Midbrain (tissue), 1 donor: ENCODE measurements around the gene GRM4.

ENCODE experiments used
- DNase-seq: peaks from one replicate; lab custom pipeline; 2025; lab: John Stamatoyannopoulos, UW

Gene GRM4

GRCh38 chr6:34062815-34063214 is 83.1 kb downstream of the GRM4 start:
- no peak for DNase-seq

GRCh38 chr6:34062156-34062555 is 83.7 kb downstream of the GRM4 start:
- no peak for DNase-seq

DNA sequence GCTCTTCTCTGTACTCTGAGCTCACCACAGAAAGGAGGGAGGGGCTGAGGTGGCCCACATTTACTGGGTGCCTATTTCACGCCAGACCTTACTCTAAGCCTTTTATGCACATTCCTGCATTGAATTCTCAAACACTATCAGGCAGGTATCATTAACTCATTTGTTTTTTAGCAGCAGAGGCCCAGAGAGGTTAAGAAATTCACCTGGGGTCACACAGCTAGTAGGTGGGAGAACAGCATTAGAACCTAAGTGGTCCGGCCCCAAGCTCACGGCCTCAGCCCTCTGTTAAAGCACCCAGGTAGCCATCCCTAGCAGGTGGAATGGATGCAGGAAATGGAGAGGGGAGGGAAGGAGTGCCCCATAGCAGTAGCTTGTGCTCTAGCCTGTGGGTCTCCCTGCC is 84.5 kb downstream of the GRM4 start:
- no peak for DNase-seq

- no peak for DNase-seq
These were observed 86.0 kb downstream of the GRM4 start for GRCh38 chr6:34059914-34060313.

- DNase-seq = no peak
These were observed 86.7 kb downstream of the GRM4 start for GRCh38 chr6:34059136-34059731.

DNA sequence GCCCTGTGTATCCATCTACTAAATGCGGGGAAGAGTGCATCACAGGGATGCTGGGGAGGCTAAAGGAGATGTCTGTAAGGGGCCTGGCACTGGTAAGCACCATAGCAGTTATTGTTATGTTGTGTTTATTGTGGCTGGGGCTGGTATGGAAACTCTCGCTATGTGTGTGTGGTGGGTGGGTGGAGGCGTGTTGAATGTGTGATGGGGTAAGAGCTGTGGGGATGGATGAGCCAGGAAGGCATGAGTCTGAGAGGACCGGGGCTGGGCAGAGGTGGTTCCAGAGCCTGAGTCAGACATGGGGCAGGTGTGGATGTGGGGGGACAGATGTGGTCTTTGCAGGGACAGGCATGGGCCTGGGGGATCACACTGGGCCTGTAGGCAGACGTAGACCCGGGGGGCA is 88.1 kb downstream of the GRM4 start:
- DNase-seq = no peak

GRCh38 chr6:34057191-34057590 is 88.7 kb downstream of the GRM4 start:
- no peak for DNase-seq

GRCh38 chr6:34056305-34057108 is 89.4 kb downstream of the GRM4 start:
- no peak for DNase-seq

GRCh38 chr6:34055223-34055933 is 90.5 kb downstream of the GRM4 start:
- peak; percentile 7 for DNase-seq

- no peak for DNase-seq
These were observed 92.2 kb downstream of the GRM4 start for GRCh38 chr6:34053721-34054120.

- DNase-seq = no peak
These were observed 92.8 kb downstream of the GRM4 start for GRCh38 chr6:34052918-34053608.

DNA sequence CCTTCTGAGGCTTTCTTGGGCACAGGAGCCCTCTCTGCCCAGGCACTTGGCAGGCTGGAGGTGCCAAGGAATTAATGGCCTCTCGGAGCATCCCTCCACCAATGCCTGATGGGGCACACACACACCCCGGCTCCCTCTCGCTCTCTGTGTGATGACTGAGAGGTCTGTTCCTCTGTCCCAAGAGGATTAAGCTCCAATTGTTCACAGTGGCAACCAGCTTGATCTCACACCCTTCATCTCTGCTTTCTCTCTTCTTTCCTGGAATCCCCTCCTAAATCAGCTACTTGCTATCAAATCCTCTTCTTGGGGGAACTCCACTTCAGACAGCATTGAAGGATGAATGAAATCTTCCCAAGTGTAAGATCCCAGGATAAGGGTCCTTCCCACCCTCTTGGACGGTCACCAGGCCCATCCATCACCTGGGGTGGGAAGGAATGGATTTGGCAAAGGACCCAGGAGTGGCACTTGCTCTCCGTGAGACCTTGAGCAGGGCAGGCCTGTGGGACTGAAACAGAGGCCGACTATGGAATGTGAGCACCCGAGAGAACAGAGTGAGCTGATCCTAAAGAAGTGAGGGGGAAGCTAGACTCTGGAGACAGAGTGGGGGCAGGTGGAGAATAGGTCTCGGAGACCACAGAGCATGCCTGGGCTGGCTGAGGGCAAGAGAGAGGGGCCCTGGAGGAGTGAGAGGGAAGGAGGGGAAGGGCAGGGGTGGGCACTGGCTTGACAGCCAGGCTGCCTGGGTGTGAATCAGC is 93.6 kb downstream of the GRM4 start:
- no peak for DNase-seq

GRCh38 chr6:34051331-34051919 is 94.5 kb downstream of the GRM4 start:
- no peak for DNase-seq

DNA sequence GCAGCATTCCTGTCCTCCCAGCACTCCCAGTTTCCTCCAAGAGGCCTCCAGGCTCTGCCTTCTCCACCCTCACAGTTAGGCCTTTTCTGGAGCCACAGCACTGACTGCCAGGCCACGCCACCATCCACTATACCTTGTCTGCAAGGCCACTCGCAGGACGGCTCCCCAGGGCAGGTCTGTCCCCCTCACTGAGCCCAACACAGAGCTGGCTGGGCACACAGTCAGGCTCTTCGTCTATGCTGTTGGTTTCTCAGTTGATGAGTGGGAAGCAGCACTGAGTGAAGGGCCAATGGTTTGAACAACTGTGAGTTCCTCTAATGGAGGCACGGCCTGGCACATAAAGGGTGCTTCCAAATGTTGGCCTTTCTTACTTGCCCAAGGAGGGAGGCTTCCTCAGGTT is 95.2 kb downstream of the GRM4 start:
- DNase-seq = no peak

DNA sequence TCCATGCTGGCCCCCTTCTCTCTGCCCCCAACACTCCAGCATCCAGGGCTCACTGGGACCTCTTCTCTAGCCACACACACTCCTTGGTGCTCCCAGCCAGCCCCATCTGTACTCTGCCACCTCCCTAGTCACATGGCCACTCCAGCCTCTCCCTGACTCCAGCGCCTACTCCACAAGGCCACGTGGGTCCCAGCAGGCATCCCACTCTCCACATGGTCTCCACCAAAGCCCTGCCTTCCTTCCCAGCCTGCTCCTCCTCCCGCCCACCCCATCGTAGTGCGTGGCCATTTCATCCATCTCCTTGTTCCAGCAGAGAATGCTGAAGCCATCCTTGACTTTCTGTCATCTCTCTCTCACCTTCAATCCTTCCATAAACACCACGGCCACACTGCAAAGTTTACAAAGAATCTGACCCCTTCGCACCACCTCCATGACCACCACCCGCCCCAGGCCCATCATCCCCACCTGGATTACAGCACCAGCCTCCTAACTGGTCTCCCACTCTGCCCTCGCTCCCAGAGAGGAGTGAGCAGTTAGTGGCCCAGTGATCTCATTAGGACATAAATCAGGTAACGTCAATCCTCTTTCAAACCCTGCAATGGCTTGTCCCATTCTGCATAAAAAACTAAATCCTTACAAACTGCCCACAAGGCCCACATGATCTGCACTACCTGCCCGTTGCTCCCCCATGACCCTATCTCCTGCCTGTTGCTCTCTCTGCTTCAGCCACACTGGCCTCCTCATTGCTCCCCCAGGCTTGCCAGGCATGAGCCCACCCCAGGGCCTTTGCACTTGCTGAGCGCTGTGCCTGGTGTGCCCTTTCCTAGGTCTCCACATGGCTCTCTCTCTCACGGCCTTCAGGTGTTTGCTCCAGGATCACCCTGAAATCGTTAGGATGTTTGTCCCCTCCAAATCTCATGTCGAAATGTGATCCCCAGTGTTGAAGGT is 96.2 kb downstream of the GRM4 start:
- DNase-seq = no peak

DNA sequence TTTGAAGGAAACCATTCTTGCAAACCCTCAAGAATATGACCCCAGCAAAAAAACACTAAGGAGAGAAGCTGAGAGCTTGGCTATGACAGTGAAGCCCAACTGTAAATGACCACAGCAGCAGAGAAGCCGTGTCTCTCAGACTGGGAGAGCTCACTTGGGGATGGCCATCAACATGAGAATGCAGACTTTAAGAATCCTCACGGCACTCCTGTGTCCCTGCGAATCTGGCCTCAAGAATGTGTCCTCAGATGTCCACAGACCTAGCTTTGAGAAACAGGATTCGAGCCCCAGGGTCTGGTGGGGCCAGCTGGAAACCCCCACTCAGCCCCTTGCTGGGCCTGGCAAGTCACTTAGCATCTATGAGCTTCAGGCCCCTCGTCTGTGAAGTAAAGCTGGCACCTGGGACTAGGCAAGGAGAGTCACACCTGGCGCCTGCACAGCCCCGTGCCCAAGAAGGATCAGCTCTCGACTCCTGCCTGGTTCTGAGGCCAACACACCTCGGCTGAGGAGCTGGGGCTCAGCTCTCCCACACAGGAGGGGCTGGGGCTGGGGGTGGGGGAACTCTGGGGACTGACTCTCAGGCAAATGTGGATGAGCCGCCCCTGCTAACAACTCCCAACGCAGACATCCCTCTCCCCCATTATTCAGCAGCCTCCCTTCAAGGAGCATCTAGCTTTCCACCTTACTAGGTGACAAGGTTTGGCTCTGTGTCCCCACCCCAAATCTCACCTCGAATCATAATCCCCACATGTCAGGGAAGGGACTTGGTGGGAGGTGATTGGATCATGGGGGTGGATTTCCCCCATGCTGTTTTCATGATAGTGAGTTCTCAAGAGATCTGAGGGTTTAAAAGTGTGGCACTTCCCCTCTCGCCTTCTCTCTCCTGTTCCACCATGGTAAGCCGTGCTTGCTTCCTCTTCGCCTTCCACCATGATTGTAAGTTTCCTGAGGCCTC is 97.7 kb downstream of the GRM4 start:
- DNase-seq = no peak

DNA sequence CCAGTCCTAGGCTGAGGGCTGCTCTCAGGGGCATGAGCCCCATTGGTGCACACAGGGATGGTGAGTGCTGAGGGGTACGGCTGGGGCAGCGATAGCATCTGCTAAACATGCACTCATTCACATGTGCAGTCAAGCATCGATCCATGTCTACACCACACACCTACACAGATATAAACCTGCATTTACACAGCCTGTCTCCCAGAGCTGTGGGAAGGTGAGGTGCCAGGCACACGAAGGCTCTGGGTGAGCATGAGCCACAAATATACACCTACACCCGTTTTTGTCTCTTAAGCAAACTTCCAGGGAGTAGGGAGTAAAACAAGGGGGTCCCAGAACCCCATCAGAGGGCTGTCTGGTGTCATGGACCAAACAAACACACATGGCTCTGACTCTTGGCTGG is 99.3 kb downstream of the GRM4 start:
- no peak for DNase-seq

DNA sequence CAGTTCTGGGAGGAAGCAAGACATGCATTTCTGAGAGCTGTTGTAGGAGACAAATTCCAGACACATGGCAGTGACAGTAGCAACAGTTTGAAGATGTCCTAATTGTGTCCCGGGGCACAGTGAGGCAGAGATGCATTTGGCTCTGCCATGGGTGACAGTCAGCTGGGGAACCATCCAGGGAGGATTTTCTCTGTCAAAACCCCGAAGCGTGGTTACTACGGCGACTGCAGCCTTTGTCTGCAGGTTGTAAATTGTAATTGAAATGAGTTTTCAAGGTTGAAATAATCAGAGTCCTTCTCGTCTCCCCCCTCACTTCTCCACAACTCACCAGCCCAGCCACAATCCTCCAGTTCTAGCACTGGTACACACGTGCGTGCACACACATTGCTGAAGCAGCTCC is 100.1 kb downstream of the GRM4 start:
- DNase-seq = no peak

GRCh38 chr6:34044945-34045595 is 100.8 kb downstream of the GRM4 start:
- no peak for DNase-seq
